GF-D8 (cell line): ENCODE data around the gene PYGO2.
A peak's percentile ranks its signal among the peaks of the same experiment; 100 is the strongest.

Experiments
- DNase-seq: peaks from one replicate; lab custom pipeline; 2025; lab: John Stamatoyannopoulos, UW

Gene PYGO2, protein sequence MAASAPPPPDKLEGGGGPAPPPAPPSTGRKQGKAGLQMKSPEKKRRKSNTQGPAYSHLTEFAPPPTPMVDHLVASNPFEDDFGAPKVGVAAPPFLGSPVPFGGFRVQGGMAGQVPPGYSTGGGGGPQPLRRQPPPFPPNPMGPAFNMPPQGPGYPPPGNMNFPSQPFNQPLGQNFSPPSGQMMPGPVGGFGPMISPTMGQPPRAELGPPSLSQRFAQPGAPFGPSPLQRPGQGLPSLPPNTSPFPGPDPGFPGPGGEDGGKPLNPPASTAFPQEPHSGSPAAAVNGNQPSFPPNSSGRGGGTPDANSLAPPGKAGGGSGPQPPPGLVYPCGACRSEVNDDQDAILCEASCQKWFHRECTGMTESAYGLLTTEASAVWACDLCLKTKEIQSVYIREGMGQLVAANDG

DNA sequence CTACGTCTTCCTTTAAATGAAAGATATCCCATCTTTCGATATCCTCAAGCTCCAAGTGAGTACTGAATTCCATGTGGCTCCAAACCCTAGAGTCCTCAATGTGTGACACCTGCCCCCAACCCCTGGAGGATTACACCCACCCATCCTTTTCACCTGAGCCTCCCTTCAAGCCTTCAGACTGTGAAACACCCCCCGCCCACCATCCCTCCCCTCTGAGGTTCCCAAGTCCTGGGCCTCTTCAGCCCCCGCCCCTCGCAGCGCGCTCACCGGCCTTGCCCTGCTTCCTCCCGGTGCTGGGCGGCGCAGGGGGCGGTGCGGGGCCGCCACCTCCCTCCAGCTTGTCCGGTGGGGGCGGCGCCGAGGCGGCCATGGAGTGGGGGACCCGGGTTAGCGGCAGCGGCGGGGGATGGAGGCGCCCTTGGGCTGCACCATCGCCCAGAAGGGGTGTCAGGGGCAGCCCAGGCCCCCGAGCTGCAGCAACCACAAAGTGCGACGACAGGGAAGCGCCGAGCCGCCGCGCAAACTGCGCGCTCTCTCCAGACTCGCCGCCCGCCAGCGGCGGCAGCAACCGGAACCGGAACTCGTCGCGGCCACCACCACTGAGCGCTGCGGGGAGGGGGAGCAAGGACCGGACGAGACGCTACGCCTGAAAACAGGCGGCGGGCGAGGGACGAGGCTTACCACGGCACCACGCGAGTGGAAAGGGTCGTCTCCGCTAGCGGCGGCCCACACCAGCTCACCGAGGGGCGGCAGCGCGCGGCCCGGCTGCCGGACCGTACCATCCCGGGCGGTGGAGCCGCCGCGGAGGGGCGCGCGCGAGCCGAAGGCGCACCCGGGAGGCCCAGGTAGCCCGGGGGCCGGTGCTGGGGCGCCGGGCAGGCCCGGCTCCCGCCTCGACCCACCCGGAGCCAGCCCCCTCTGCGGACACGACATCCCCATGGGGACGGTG lies at the start of gene PYGO2:
PYGO2 (minus strand) TSS at position 576 of the 949 bp plus-strand sequence; CDS start at position 370, 206 bp downstream.
- DNase-seq: peak; percentile 56

DNA sequence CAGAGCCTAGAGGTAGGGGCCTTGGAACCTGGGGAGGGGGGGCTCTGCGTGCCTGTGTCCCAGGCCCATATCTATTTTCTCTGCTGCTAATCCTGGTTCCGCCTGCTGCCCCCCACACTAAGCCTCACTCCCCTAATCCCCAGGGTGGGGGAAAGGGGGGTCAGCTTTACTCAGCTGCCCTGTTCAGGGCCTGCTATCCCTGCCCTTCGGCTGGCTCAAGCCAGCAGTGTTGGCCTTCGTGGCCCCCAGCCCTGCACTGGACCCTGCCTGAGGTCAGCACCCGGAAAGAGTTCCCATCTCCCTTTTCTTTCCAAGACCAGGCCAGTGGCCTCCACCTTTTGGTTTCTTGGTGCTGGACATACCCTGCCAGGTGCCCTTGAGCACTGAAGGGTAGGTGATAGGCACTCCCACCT lies 49.4 kb upstream of the PYGO2 start:
- no peak for DNase-seq

DNA sequence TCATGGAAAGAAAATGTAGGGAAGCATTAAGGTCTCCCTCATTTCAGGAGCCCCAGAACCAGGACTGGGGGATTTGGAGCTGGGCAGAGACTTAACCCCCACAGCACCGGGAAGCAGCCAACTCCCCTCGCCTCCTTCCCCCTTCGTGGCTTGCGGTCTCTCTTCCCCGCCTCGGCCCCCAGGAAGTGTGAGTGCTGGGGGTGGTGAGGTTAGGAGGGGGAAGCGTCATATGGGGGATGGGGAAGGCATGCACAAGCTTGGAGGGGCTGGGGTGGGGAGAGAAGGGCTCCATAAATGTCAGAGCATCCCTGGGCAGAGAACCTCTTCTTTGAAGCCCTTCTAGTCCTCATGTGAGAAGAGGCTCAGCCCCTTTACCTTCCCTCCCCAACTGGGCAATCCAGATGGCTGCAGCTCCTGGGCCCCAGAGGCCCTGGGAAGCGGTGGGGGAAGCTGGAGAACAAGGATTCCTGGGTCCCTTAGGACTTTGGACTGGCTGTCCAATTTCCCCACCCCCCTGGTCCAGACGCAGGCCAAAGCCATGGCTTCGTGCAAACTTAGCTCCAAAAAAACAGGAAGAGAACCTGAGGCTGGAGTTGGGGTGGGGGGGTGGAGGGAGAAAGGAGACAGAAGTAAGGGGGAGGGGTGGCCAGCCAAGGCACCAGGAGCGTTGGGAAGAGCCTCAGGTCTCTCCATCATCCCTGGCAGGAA lies 48.8 kb upstream of the PYGO2 start:
- DNase-seq: no peak

DNA sequence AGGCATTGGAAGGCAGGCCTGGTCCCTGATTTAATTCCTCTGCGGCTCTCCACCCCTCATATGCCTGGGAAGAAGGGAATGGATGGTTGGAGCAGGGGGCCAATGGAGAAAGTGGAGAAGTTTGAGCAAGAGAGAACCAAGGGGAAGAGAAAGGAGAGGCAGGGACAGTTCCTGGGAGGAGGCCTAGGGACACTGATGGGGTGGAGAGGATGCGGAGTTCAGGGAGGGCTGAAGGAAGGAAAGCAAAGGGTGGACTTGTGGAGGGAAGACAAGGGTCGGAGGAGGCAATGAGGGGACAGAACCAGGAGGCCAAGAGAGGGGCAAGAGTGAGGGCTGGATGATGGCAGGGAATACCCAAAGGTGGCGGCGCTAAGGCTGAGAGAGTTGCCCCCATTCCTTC lies 48.2 kb upstream of the PYGO2 start:
- no peak for DNase-seq

DNA sequence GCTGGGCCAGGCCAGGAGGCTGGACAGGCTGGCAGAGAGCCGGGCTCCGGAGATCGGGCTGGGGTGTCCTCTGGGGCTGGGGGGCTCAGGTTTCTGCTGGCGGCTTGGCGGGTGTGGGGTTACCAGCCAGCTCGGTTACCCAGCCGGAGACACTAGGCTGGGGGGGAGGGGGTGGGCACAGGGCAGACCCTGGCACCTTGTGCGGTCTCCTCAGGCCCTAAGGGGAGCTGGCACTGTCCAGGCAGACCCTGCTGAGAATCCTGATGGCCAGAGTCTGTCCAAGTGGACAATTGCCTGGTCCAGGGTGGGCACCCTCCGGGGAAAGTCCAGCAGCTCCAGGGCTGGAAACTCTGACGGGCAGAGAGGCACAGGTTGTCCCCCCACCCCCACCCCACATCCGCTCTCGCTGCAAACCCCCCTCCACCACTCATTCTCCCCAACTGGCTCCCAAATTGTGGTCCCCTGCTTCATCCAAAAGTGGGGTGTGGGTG lies 47.7 kb upstream of the PYGO2 start:
- no peak for DNase-seq

DNA sequence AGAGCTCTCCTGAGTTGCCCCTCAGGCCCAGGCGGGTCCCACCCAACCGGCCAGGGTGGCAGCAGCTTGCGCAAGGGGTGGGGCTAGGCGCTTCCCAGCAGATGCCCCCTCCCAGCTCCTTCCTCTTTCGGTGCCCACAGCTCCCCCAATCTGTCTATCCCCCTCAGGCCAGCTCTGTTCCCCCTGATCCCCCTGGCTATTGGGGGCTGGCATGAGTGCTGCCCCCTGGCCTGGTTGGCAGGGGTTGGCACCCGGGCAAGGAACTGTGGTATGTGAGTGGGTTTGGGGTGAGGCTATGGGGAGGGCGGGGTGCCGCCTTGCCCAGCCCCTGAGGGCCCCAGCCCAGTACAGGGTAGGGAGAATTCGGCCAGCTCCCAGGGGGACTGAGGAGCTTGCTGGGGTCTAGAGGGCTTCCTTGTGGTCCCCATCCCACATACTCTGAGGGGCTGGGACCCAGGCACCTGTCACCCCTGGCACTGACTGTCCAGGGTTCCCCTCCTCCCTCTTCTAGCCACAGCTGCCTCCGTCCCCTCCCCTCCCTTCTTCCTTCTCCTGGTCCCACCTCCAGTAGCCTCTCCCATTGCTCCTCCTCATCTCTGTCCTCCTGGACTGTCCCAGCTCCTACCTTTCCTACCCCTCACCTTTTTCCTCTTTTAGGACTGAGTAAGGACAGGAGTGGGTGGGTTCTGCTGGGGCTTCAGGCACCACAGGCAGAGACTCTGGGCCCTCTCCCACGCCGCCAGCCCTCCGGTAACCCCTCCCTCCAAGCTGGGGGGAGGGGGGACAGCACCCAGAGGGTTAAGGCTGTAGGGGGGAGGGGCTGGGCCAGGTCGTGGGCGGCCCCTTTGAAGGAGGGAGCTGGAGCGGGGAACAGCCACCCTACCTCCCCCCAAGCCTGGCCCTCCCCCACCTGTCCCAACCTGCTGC lies 46.7 kb upstream of the PYGO2 start:
- peak; percentile 17 for DNase-seq

DNA sequence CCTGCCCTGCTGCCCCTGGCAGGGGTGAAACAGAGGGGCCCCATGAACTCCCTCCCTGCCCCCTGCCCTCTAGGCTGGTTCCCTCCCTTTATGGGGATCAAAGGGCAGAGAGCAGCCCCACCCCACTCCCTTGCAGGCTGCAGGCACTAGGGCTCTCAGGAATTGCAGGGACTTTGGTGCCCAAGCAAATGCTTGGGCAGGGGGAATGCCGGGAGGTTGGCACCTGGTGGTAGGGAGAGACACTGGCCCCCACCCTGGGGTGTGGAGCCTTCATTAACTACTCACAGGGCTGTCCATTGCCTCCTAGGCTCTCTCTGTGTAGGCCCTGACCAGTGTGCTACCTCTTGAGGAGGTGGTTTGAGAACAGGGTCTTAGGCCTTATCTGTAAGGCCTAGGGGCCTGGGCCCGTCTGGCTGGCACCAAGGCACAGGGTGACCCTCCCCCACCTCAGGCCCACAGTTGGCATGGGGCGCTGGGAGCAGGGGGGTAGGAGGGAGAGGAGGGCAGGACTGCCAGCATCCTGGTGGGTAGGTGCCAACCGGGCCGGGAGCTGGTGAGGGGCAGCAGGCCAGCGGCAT lies 45.8 kb upstream of the PYGO2 start:
- no peak for DNase-seq

DNA sequence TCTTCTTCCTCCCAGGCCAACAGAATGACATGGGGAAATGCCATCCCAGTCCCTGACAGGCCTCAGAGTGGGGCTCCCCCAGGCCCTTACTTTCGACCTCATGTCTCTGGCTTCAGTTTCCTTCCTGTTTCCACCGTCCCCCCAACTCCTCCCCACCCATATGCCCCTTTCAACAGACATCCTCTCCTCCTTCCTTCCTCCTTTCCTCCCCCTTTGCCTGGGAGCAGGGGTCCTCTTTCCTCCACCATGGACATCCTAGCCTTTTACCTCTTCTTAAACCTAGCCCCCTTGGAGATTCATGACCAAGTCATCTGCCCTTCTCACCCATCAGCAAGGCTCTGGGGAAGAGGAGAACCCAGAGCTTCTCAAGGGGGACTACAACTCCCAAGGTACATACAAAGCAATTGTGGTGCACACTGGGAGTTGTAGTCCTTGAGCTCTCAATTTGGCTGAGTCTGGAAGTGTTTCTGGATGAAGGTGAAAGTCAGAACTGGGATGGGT lies 45.1 kb upstream of the PYGO2 start:
- DNase-seq: peak; percentile 76

DNA sequence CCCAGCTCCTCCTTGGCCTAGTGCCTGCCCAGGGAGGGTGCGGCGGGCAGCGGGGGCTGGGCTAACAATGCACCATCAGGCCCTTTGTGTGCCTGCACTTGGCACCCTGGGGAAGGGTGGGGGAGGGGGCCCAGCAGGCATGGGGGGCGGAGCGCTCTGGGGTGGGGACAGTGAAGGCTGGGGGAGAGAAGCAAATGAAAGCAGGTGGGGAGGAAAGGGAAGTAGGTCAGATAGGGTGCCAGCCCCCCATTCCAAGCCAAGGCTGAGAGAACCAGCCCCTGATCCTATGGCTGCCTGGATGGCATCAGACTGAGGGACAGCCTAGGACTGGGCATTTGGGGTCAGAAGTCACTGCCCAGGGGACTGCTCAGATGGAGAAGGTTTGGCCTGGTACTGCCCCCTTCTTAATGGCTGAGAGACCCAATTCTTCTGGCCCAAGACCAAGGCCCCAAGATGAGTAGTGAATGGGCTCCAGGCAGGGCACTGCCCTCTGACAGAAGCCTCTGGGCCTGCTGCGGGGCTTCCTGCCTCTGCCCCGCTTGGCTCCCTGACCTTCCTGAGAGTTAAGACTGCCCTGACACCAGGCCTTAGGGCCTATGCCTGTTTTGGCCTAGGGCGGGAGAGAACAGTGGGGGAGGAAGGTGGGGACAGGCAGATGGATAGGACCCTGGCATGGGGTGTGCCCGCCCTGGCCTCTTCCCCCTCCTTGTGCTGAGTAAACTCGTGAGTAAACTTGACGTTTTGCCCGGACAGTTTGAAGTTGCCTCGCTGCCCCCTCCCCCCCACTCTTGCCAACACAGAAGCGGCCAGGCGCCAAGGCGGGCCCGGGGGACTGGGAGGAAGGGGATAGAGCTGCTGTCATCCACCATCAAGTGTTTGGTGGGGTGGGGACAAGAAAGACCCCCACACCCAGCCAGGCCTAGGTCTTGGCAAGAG lies 43.8 kb upstream of the PYGO2 start:
- no peak for DNase-seq

DNA sequence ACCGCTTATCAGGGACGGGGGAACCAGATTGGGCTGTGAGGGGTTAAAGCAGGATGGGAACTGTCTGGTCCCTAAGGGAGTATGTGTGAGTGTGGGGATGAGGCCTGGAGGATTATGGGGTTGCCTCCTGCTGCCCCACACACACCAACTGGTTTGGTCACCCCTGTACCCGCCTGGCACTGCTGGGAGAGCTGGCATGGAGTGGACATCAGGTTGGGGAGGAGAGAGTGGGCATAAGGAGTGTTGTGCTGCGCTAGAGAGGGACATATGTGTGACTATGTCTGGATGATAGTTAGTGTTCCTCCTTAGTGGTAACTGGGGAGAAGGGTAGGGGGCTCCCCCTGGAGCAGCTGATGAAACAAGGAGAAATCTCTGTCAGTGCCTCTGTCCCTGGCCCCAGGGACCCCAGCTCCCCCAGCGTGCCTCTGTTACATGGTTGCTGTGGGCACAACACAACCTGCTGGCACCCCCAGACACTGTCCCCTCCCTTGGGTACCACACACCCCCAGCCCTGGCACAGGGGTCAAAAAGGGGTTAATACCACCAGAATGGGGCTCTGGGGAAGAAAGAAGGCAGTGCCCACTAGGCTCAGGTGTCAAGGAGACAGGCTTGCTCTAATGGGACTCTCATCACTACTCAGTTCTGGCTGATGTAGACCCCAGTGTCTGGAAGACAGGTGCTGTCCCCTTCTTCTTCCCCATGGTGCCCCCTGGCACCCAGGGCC lies 42.9 kb upstream of the PYGO2 start:
- DNase-seq: no peak

DNA sequence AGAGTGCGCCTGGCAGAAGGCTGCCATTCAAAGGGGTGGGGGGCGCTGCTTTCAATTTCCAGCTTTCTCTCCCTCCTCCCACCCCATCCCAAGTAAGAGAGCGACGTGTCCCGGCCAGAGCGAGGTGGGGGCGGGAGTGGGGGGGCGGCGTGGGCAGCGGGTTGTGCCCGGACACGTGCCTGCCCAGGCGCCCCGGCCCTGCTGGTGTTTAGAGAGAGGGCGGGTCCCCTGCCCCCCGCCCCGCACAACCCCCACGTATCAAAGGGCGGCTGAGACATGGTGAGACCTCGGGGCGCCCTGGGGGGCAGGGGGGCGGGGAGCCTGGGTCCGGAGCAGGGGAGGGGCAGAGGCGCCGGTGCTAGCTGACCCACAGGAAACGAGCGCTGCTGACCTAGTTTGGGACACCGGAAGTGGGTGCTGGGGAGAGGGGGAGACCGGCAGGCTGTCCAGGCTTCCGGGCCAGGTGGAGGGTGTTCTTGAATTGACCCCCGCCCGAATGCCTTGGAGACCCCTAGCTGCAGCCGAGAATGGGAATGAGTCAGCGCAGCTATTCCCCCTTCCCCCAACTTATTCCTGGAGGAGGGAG lies 42.3 kb upstream of the PYGO2 start:
- DNase-seq: no peak

DNA sequence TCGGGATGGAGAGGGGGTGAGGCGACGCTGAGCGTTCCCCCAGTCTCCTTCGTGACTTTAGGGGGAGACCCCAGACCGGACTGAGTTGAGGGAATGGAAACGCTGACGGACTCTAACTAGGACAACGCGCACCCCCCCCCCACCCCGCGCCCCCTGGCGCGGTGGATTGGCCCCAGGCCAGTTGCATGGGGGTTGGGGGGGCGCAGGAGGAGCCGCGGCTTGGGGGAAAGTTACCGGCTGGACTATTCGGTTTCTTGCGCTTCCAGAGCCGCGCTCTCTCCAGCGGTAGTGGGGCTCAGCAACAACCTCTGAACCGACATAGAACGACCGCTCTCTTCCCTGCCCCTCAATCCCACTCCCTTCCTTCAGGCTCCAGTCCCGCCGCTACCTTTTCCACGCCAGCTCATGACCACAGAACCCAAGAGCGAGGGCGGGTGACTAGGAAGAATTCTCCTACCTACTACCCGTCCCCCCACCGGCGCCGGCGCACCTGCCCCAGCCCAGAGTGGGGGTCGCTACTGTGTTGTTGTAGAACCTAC lies 41.7 kb upstream of the PYGO2 start:
- DNase-seq: no peak

DNA sequence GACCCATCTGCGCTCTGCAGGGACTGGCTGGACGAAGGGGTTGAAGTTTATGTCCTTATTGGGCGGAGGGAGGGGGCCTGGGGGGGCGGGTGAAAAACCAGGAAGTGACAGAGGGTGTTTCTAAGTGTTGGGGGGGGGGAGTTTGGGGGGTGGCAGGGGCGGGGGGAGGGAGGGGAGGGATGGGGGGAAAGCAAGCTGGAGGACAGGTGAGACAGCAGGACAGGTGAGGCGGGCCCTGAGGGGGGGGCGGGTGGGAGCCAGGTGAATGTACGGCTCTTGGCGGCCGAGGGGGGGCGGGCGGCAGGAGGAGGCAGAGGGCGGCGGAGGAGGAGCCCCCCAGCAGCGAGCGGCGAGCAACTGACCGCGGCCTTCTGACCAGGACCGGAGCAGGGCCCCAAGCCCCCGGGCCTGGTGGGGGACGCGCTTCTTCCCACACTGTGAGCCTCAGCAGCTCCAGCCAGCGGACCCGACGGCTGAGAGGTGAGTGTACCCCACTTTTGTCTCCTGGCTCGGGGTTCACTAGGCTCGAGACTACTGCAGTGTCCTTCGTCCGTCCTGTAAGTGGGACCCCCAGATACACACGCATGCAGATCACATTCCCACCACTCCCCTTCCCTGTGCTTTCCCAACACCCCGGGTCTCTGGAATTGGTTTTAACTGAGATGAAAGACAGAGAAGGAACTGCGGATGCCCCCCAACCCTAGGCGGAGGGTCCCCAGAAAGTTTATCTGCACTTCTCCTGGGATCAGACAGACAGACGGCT lies 41.1 kb upstream of the PYGO2 start, which contains the start of gene ZBTB7B:
ZBTB7B (plus strand) TSS at position 339 of the 763 bp plus-strand sequence. CDS start 11,859 bp downstream, outside the sequence.
- no peak for DNase-seq

DNA sequence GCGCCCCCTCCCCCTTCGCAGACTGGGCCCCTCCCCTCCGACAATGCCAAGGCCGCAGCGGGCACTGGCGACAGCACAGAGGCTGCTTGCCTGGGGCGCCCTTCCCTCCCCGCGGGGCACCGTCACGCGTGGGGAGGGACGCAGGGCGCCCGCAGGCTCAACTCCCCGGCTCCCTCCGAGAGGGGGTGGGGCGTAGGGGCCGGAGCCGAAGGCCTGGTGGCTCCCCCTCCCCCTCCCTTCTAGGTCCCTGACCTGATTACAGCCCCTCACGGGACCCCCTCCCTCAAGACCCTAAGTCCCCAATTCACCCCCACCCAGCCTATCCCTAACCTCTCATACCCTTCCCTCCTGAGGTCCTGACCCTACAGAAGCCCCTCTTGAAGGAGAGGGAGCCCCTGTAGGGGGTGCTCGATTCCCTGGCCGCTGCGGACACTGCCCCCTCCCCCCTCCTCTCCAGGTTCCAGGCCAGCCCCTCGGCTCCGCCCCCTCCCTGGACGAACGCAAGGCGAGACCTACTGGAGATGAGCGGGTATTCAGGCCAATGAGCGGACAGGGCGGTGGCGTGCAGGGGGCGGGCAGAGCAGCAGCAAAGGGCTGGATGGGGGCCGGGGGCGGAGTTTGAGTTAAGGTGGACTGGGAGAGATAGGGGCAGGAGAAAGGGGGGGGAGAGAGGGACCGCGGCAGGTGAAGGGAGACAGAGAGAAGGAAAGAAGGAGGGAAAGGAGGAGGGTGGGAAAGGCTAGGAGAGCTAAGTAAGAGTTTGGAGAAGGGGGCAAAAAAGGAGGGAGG lies 40.3 kb upstream of the PYGO2 start:
- peak; percentile 94 for DNase-seq

DNA sequence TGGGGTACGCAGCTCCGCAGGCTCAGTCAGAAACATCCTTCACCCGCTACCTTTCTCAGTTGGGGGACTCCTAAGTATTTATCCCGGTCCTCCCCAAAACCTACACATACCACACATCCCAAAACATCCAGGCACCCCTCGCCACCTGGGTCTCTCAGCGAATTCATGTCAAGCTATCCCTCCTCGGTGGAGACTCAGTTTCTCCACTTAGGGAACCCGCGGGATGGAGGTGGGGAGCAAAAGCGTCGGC lies 39.8 kb upstream of the PYGO2 start:
- no peak for DNase-seq

DNA sequence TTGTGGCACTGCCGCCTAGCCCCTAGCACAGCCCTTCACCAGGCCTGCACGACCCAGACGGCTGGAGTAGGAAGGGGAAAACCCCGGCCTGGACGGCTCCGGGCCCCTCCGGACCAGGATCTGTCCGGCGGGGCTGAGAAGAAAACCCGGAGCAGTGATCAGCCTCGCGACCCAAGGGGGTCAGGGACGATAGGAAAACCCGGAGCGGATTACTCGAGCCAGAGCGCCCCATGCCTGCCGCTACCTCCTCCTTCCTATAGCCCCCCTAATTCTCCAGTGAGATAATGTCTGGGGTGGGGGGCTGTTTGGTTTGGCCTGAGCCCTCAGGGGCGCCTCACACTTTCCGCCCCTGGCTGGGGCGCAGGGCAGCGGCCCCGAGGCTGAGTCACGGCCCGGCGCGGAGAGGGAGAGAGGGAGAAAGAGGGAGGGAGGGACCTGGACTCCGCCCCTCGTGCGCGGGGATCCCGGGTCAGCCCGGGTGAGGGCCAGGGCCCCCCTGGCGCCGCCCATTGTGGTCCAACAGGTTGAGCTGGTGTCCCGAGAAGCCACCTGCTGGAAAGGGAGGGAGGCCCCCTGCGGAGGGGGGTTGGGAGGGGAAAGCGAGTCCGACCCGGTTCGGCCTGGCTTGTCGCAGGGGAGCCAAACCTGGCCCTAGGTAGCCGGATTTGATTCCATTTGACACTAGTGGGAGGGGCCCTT lies 39.3 kb upstream of the PYGO2 start:
- DNase-seq: peak; percentile 85
